Kidney (tissue), 14 donors: ENCODE measurements around the gene DISC1. TPM values are rescaled to one million over a fixed set of nuclear protein-coding genes. Genes with fewer than 3 reads are reported as not detected.

ENCODE experiments used
- DNase-seq, 5 donors: peaks; one replicate each; pipeline ENCODE4 v3.0.0-alpha.2; 2013 to 2020
- FAIRE-seq: peaks from 2 replicates; lab custom pipeline; 2012; peaks lifted over from hg19 to GRCh38; lab: Jason Lieb, UNC
- H3K27ac ChIP-seq, 2 donors: one replicate each; pipeline ENCODE4 v1.7.0; 2013; ENCODE audit warnings: low read depth in 2 of 2, low read length in 2 of 2, inconsistent platforms in 1 of 2
- H3K27me3 ChIP-seq: one replicate; pipeline ENCODE4 v1.7.1; 2013; ENCODE audit warnings: low read length, inconsistent platforms; ENCODE audit not compliant: control insufficient read depth, insufficient read depth
- H3K36me3 ChIP-seq, 3 donors: one replicate each; pipeline versions ENCODE4 v1.7.0 to v1.7.1; 2013; ENCODE audit warnings: low read length in 3 of 3, control low read depth in 1 of 3, inconsistent platforms in 1 of 3; ENCODE audit not compliant: insufficient read depth in 3 of 3, control insufficient read depth in 2 of 3
- H3K4me1 ChIP-seq, 3 donors: one replicate each; pipeline versions ENCODE4 v1.7.0 to v1.7.1; 2013; ENCODE audit warnings: low read length in 3 of 3, inconsistent platforms in 1 of 3, low read depth in 1 of 3; ENCODE audit not compliant: control insufficient read depth in 2 of 3, insufficient read depth in 2 of 3
- H3K4me3 ChIP-seq, 3 donors: one replicate each; pipeline versions ENCODE4 v1.7.0 to v1.8.1; 2013; ENCODE audit warnings: low read length in 3 of 3, control low read depth in 1 of 3, inconsistent platforms in 1 of 3
- H3K9ac ChIP-seq, 3 donors: one replicate each; pipeline versions ENCODE4 v1.7.0 to v1.7.1; 2013; ENCODE audit warnings: low read length in 3 of 3, control low read depth in 1 of 3, inconsistent platforms in 1 of 3
- H3K9me3 ChIP-seq, 3 donors: one replicate each; pipeline versions ENCODE4 v1.7.0 to v1.7.1; 2013; ENCODE audit warnings: low read length in 3 of 3, control low read depth in 1 of 3, inconsistent platforms in 1 of 3; ENCODE audit not compliant: control insufficient read depth in 2 of 3, insufficient read depth in 1 of 3
- CTCF ChIP-seq: IDR thresholded peaks from 3 replicates; pipeline ENCODE4 v1.5.1; 2012; ENCODE audit warnings: mild to moderate bottlenecking, moderate library complexity, borderline replicate concordance; ENCODE audit not compliant: insufficient read depth; ENCODE audit errors: extremely low read depth
- intact Hi-C: fragments of 100-400 bp; cut with DNase I; formaldehyde crosslinking; loops from one replicate; pipeline ENCODE4 v1.11.1; 2022
- polyA plus RNA-seq: library from polyadenylated mRNA; stranded (reverse); fragments of 350-450 nt; fragmentation: Illumina TruSeq; extraction: RNeasy Lipid Tissue Mini Kit (QIAGEN cat#74804); gene quantifications from one replicate; pipeline ENCODE4 v1.2.3, GENCODE V29; 2014; ENCODE audit warnings: low read depth, low replicate concordance; ENCODE audit not compliant: insufficient read depth
- total RNA-seq: library from RNA; stranded (reverse); fragmentation: NEBNext Ultra II Directional; extraction: Animal tissue kit (Norgen Biotek cat#: 25700); gene quantifications from one replicate; pipeline ENCODE4 v1.2.1, GENCODE V29; 2021
- donor health status: control.
- donor health status: control.
- donor health status: control.
- donor health status: control.
- donor health status: control.
- donor health status: DM: yes; HTN: yes; CAD: no.
- donor health status: Normal renal cell carcinoma (clear cell type).

Gene DISC1
- total and polyA plus RNA-seq, 2 donors from 2014 or later, result 0.80 to 15.9 TPM

GRCh38 chr1:231865331-231865730, 238.7 kb downstream of the DISC1 start:
- FAIRE-seq (no peak), DNase-seq (no peak)
- Histone ChIP-seq H3K9me3 (no peaks in the 10 kb centered on the region), H3K27me3 (no peaks in the 10 kb centered on the region), H3K9ac (no peak overlapping the region), H3K36me3 (no peaks in the 10 kb centered on the region), H3K4me3 (no peak overlapping the region), H3K4me1 (no peaks in the 10 kb centered on the region), H3K27ac (no peak overlapping the region)
- no peak for TF ChIP-seq CTCF
- intact Hi-C loops, result no loop called here

- no peak overlapping the region for H3K27ac ChIP-seq
- FAIRE-seq (peak; percentile 93), DNase-seq (peak in 4 of 5 donors; percentile 49 to 89 (median 70))
- no peak overlapping the region for H3K4me3 ChIP-seq
- no peaks in the 10 kb centered on the region for H3K9me3 ChIP-seq
- intact Hi-C loops, result no loop called here
- H3K27me3 ChIP-seq, result no peaks in the 10 kb centered on the region
- H3K9ac ChIP-seq, result no peak overlapping the region
- no peaks in the 10 kb centered on the region for H3K36me3 ChIP-seq
- no peaks in the 10 kb centered on the region for H3K4me1 ChIP-seq
- TF ChIP-seq CTCF, result peak; percentile 74
Observed at GRCh38 chr1:231866392-231867331, 240.1 kb downstream of the DISC1 start.

GRCh38 chr1:231867607-231868006, 241.0 kb downstream of the DISC1 start:
- Histone ChIP-seq H3K9ac (no peak overlapping the region), H3K4me3 (no peak overlapping the region), H3K4me1 (no peaks in the 10 kb centered on the region), H3K36me3 (no peaks in the 10 kb centered on the region), H3K9me3 (no peaks in the 10 kb centered on the region), H3K27me3 (no peaks in the 10 kb centered on the region), H3K27ac (no peak overlapping the region)
- no peak for FAIRE-seq
- intact Hi-C loops, result no loop called here
- DNase-seq, result no peak
- no peak for TF ChIP-seq CTCF
